BJ (cell line): ENCODE measurements around the gene MPZL1. TPM values are rescaled to one million over a fixed set of nuclear protein-coding genes. Genes with fewer than 3 reads are reported as not detected.
"Not testable (repeated sequence)": the region's sequence is repeated elsewhere in the genome, so short reads cannot be mapped to it uniquely, and the experiment has no call there.

ENCODE experiments used
- CTCF ChIA-PET: fragments of 350-600 bp; formaldehyde crosslinking; extraction: SDS; loops from one replicate; lab custom pipeline; 2021; ENCODE audit warnings: antibody characterized with exemption, inconsistent platforms; lab: Yijun Ruan, JAX
- POLR2A ChIA-PET: fragments of 300-600 bp; sonication (Branson Sonifier 250); formaldehyde crosslinking; extraction: SDS; loops from one replicate; lab custom pipeline; 2021; ENCODE audit warnings: antibody characterized with exemption; lab: Charles Lee
- DNase-seq: peaks from one replicate; pipeline ENCODE4 v3.0.0-alpha.2; 2011; ENCODE audit warnings: low read depth
- H3K27me3 ChIP-seq: 2 replicates; pipeline ENCODE4 v1.6.0; 2011; ENCODE audit warnings: low read length; ENCODE audit not compliant: control insufficient read depth, insufficient read depth
- H3K36me3 ChIP-seq: 2 replicates; pipeline ENCODE4 v1.5.1; 2011; ENCODE audit warnings: low read length; ENCODE audit not compliant: control insufficient read depth, insufficient read depth
- H3K4me3 ChIP-seq: 2 replicates; pipeline ENCODE4 v1.5.1; 2011; ENCODE audit warnings: low read depth, mild to moderate bottlenecking, control low read depth, low read length
- polyA plus RNA-seq: library from polyadenylated mRNA; depleted of rRNA; stranded (reverse); fragments of >200 nt; gene quantifications from 2 replicates; pipeline ENCODE4 v1.2.3, GENCODE V29; 2011
- TF ChIP-seq, protein P1 (sequence below): IDR thresholded peaks from 2 replicates; pipeline ENCODE4 v1.5.1; 2011; ENCODE audit warnings: low read depth, mild to moderate bottlenecking, control low read depth, inconsistent platforms, low read length, moderate library complexity; ENCODE audit not compliant: insufficient read depth

MPZL1 gene
- polyA plus RNA-seq, 1 experiment: 79.1 TPM

- TF ChIP-seq, protein P1, sequence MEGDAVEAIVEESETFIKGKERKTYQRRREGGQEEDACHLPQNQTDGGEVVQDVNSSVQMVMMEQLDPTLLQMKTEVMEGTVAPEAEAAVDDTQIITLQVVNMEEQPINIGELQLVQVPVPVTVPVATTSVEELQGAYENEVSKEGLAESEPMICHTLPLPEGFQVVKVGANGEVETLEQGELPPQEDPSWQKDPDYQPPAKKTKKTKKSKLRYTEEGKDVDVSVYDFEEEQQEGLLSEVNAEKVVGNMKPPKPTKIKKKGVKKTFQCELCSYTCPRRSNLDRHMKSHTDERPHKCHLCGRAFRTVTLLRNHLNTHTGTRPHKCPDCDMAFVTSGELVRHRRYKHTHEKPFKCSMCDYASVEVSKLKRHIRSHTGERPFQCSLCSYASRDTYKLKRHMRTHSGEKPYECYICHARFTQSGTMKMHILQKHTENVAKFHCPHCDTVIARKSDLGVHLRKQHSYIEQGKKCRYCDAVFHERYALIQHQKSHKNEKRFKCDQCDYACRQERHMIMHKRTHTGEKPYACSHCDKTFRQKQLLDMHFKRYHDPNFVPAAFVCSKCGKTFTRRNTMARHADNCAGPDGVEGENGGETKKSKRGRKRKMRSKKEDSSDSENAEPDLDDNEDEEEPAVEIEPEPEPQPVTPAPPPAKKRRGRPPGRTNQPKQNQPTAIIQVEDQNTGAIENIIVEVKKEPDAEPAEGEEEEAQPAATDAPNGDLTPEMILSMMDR: no peak
- H3K27me3 ChIP-seq: no peaks in the 10 kb centered on the region
- no peak overlapping the region for H3K4me3 ChIP-seq
- POLR2A ChIA-PET: no interaction called here
- no peak for DNase-seq
- H3K36me3 ChIP-seq: no peaks in the 10 kb centered on the region
- CTCF ChIA-PET: interaction anchor here (0.9 to 1.5 kb wide), 2 partner anchors 11 to 15 kb away, joined by 4 read pairs; no protein-coding TSS in a partner anchor
Observed at GRCh38 chr1:167824163-167824794, 102.5 kb downstream of the MPZL1 start.

GRCh38 chr1:167825419-167826079 lies 103.8 kb downstream of the MPZL1 start:
- CTCF ChIA-PET: interaction anchor here (1.5 kb wide), 1 partner anchor 13 kb away, joined by 4 read pairs; no protein-coding TSS in a partner anchor
- POLR2A ChIA-PET: no interaction called here
- H3K4me3 ChIP-seq: no peak overlapping the region
- no peaks in the 10 kb centered on the region for H3K27me3 ChIP-seq
- DNase-seq: no peak
- TF ChIP-seq, protein P1: no peak
- H3K36me3 ChIP-seq: no peaks in the 10 kb centered on the region

- Histone ChIP-seq H3K36me3 (no peaks in the 10 kb centered on the region), H3K4me3 (no peak overlapping the region), H3K27me3 (no peaks in the 10 kb centered on the region)
- no peak for DNase-seq
- ChIA-PET CTCF (no interaction called here), POLR2A (no interaction called here)
- TF ChIP-seq, protein P1: no peak
Observed at GRCh38 chr1:167826127-167826526, 104.3 kb downstream of the MPZL1 start.

GRCh38 chr1:167829868-167830267 lies 108.1 kb downstream of the MPZL1 start:
- CTCF ChIA-PET: interaction anchor here (0.7 to 1.4 kb wide), 2 partner anchors 10 to 16 kb away, joined by 3 to 5 read pairs; no protein-coding TSS in a partner anchor
- POLR2A ChIA-PET: no interaction called here
- Histone ChIP-seq H3K36me3 (no peaks in the 10 kb centered on the region), H3K4me3 (no peak overlapping the region), H3K27me3 (no peaks in the 10 kb centered on the region)
- no peak for DNase-seq
- TF ChIP-seq, protein P1: no peak

DNA sequence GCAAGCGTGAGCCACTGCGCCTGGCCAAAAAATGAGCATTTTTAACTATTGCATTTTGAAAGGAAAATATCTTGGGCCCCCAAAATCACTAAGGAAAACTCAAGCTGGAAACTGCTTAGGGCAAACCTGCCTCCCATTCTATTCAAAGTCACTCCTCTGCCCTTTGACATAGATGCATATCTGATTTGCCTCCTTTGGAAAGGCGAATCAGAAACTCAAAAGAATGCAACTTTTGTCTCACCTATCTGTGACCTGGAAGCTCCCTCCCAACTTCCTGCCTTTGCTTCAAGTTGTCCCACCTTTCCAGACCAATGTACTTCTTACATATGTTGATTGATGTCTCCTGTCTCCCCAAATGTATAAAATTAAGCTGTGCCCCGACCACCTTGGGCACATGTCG lies 108.9 kb downstream of the MPZL1 start:
- POLR2A ChIA-PET, H3K36me3 ChIP-seq, DNase-seq, H3K4me3 ChIP-seq, CTCF ChIA-PET, H3K27me3 ChIP-seq: not testable (repeated sequence)
